ENCODE results near the gene PDE11A. TPM values are rescaled to one million over a fixed set of nuclear protein-coding genes. Genes with fewer than 3 reads are reported as not detected.

Gene PDE11A
- total and polyA plus RNA-seq, 2 of the 8 experiments (the other 6 are each of a cell fraction or from before 2014, with no cell fraction given): 0.19 to 0.23 TPM

- TF ChIP-seq, protein P1, sequence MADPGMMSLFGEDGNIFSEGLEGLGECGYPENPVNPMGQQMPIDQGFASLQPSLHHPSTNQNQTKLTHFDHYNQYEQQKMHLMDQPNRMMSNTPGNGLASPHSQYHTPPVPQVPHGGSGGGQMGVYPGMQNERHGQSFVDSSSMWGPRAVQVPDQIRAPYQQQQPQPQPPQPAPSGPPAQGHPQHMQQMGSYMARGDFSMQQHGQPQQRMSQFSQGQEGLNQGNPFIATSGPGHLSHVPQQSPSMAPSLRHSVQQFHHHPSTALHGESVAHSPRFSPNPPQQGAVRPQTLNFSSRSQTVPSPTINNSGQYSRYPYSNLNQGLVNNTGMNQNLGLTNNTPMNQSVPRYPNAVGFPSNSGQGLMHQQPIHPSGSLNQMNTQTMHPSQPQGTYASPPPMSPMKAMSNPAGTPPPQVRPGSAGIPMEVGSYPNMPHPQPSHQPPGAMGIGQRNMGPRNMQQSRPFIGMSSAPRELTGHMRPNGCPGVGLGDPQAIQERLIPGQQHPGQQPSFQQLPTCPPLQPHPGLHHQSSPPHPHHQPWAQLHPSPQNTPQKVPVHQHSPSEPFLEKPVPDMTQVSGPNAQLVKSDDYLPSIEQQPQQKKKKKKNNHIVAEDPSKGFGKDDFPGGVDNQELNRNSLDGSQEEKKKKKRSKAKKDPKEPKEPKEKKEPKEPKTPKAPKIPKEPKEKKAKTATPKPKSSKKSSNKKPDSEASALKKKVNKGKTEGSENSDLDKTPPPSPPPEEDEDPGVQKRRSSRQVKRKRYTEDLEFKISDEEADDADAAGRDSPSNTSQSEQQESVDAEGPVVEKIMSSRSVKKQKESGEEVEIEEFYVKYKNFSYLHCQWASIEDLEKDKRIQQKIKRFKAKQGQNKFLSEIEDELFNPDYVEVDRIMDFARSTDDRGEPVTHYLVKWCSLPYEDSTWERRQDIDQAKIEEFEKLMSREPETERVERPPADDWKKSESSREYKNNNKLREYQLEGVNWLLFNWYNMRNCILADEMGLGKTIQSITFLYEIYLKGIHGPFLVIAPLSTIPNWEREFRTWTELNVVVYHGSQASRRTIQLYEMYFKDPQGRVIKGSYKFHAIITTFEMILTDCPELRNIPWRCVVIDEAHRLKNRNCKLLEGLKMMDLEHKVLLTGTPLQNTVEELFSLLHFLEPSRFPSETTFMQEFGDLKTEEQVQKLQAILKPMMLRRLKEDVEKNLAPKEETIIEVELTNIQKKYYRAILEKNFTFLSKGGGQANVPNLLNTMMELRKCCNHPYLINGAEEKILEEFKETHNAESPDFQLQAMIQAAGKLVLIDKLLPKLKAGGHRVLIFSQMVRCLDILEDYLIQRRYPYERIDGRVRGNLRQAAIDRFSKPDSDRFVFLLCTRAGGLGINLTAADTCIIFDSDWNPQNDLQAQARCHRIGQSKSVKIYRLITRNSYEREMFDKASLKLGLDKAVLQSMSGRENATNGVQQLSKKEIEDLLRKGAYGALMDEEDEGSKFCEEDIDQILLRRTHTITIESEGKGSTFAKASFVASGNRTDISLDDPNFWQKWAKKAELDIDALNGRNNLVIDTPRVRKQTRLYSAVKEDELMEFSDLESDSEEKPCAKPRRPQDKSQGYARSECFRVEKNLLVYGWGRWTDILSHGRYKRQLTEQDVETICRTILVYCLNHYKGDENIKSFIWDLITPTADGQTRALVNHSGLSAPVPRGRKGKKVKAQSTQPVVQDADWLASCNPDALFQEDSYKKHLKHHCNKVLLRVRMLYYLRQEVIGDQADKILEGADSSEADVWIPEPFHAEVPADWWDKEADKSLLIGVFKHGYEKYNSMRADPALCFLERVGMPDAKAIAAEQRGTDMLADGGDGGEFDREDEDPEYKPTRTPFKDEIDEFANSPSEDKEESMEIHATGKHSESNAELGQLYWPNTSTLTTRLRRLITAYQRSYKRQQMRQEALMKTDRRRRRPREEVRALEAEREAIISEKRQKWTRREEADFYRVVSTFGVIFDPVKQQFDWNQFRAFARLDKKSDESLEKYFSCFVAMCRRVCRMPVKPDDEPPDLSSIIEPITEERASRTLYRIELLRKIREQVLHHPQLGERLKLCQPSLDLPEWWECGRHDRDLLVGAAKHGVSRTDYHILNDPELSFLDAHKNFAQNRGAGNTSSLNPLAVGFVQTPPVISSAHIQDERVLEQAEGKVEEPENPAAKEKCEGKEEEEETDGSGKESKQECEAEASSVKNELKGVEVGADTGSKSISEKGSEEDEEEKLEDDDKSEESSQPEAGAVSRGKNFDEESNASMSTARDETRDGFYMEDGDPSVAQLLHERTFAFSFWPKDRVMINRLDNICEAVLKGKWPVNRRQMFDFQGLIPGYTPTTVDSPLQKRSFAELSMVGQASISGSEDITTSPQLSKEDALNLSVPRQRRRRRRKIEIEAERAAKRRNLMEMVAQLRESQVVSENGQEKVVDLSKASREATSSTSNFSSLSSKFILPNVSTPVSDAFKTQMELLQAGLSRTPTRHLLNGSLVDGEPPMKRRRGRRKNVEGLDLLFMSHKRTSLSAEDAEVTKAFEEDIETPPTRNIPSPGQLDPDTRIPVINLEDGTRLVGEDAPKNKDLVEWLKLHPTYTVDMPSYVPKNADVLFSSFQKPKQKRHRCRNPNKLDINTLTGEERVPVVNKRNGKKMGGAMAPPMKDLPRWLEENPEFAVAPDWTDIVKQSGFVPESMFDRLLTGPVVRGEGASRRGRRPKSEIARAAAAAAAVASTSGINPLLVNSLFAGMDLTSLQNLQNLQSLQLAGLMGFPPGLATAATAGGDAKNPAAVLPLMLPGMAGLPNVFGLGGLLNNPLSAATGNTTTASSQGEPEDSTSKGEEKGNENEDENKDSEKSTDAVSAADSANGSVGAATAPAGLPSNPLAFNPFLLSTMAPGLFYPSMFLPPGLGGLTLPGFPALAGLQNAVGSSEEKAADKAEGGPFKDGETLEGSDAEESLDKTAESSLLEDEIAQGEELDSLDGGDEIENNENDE (IDR thresholded peaks at IDR 0.05; ENCODE audit: insufficient replicate concordance, low read length): no peak
- TF ChIP-seq ASH2L (IDR thresholded peaks at IDR 0.05; ENCODE audit: low read length) (no peak), BACH1 (IDR thresholded peaks at IDR 0.05; ENCODE audit: low read length) (no peak), RFX5 (IDR thresholded peaks at IDR 0.05; ENCODE audit: borderline replicate concordance, low read depth, low read length) (no peak), FOSL1 (IDR thresholded peaks at IDR 0.05; ENCODE audit: insufficient read depth, low read depth, low read length) (no peak), BRCA1 (IDR thresholded peaks at IDR 0.05; ENCODE audit: low read depth, low read length) (no peak), SP1 (IDR thresholded peaks at IDR 0.05; ENCODE audit: low read depth, low read length) (no peak), ATF3 (IDR thresholded peaks at IDR 0.05; ENCODE audit: insufficient read depth, low read depth, low read length) (no peak), RBBP5 (IDR thresholded peaks at IDR 0.05; ENCODE audit: borderline replicate concordance, low read depth, low read length) (no peak), ATF2 (IDR thresholded peaks at IDR 0.05; ENCODE audit: low read length) (no peak)
These were observed 163.8 kb downstream of the PDE11A start (continued) for GRCh38 chr2:177908824-177909223.

Measured in H1 (cell line).